Mucosa of descending colon (tissue), 3 donors: ENCODE data around the gene MAPRE3. TPM values are rescaled to one million over a fixed set of nuclear protein-coding genes. Genes with fewer than 3 reads are reported as not detected.

Experiments used
- ATAC-seq: fragments of 200-7000 bp; cut with Tn5 transposase; one replicate; pipeline ENCODE4 v1.9.1; 2020; ENCODE audit warnings: mild to moderate bottlenecking, moderate library complexity
- DNase-seq, 3 donors: peaks; one replicate each; pipeline ENCODE4 v3.0.0-alpha.2; 2020
- H3K36me3 ChIP-seq: fragments of 200-600 bp; one replicate; pipeline ENCODE4 v1.8.0; 2021; ENCODE audit warnings: low read depth, mild to moderate bottlenecking
- H3K4me1 ChIP-seq: fragments of 200-600 bp; one replicate; pipeline ENCODE4 v1.8.0; 2021; ENCODE audit warnings: low read depth, mild to moderate bottlenecking
- H3K4me3 ChIP-seq: fragments of 200-600 bp; one replicate; pipeline ENCODE4 v1.8.0; 2021; ENCODE audit warnings: mild to moderate bottlenecking
- H3K9me3 ChIP-seq: fragments of 200-600 bp; one replicate; pipeline ENCODE4 v1.8.0; 2021; ENCODE audit warnings: mild to moderate bottlenecking
- CTCF ChIP-seq: fragments of 200-600 bp; IDR thresholded peaks from one replicate; pipeline ENCODE4 v1.8.0; 2022; ENCODE audit warnings: antibody characterized with exemption, mild to moderate bottlenecking
- intact Hi-C, 2 donors: fragments of 100-400 bp; cut with DNase I in 1 of 2; cut with micrococcal nuclease in 1 of 2; formaldehyde crosslinking; loops; one replicate each; pipeline versions ENCODE4 v1.11.0 to v1.11.1; 2022; cut with DNase I, micrococcal nuclease
- total RNA-seq, 3 donors: library from RNA; stranded (reverse); fragmentation: NEBNext Ultra II Directional in 2 of 3; extraction: Animal tissue kit (Norgen Biotek cat#: 25700) in 2 of 3; gene quantifications; one replicate each; pipeline versions ENCODE4 v1.2.1 to v1.2.4, GENCODE V29; 2021 to 2023
- donor health status: DM: no; HTN: no; CAD: no; lungs with moderate emphysema.
- donor health status: DM: no; HTN: no; CAD: no.
- donor health status: DM: no; HTN: yes; CAD: no.

The MAPRE3 gene
- total RNA-seq, 3 donors from 2014 or later = 23.9 to 36.1 (median 35.6) TPM

DNA sequence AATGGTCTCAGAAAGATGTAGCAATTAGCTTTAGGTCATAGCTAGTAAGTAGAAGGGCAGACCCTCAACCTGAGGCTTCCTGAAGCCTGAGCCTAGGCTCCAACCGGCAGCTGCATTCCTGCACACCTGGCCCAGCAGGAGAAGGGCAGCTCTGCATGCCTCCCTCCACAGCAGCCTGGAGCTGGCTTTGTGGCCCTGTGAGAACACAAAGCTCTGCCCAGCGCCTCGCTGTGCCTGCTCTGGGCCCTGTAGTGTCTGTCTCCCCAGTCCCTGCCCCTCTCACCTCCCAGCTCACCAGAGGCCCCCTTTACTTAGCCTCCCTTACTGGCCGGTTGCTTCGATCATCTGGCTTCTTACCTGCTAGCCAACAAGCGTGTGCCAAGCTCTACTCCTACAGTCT, 69.0 kb downstream of the MAPRE3 start:
- Histone ChIP-seq H3K9me3 (no peaks in the 10 kb centered on the region), H3K4me3 (no peak overlapping the region), H3K36me3 (peaks cover 20% of the 10 kb centered on the region), H3K4me1 (peaks cover 24% of the 10 kb centered on the region)
- DNase-seq (no peak), ATAC-seq (no peak)
- intact Hi-C loops = loop anchor here in 1 of 2 donors (10.0 kb wide), 1 partner anchor 45 kb away; the partner anchor contains the start of gene KHK
- no peak for TF ChIP-seq CTCF

DNA sequence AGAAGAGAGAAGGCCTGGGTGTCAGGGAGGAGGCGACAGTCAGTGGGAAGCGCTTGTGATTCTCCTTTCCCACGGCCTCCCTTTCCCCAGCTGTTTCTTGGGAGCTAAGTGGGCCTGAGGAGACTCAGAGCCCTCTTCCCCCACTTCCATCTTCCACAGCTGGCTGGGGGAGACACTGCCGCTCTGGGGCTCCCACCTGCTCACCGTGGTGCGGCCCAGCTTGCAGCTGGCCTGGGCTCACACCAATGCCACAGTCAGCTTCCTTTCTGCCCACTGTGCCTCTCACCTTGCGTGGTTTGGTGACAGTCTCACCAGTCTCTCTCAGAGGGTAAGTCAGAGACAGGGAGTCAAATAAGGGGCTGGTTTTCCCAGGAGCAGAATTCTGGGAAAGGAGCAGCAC, 69.4 kb downstream of the MAPRE3 start:
- intact Hi-C loops = loop anchor here in 1 of 2 donors (10.0 kb wide), 1 partner anchor 45 kb away; the partner anchor contains the start of gene KHK
- ATAC-seq (no peak), DNase-seq (no peak)
- Histone ChIP-seq H3K4me3 (no peak overlapping the region), H3K4me1 (peaks cover 19% of the 10 kb centered on the region), H3K9me3 (no peaks in the 10 kb centered on the region), H3K36me3 (peaks cover 20% of the 10 kb centered on the region)
- no peak for TF ChIP-seq CTCF

GRCh38 chr2:27040282-27040681, 69.8 kb downstream of the MAPRE3 start:
- no peak for ATAC-seq
- Histone ChIP-seq H3K4me3 (no peak overlapping the region), H3K4me1 (peaks cover 18% of the 10 kb centered on the region), H3K36me3 (peaks cover 20% of the 10 kb centered on the region), H3K9me3 (no peaks in the 10 kb centered on the region)
- intact Hi-C loops = no loop called here
- no peak for DNase-seq
- no peak for TF ChIP-seq CTCF

DNA sequence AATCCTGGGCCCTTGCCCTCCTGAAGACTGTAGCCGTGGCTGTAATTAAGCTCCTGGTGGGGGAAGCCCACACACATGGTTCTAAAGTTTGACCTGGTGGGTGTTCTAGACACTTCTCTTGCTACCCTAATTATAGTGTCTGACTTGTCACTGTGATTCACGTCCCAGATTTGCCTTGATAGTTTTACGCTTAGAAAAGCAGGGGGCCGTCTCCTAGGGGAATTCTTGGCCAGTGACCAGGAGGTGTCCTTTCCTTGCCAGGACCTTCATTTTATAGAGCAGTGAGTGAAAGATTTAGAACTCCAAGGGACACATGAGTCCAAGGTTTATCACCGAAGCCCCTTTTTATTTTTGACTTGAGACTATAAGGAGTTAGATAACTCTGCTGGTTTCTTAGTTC, 71.3 kb downstream of the MAPRE3 start:
- TF ChIP-seq CTCF = no peak
- intact Hi-C loops = no loop called here
- Histone ChIP-seq H3K36me3 (peaks cover 20% of the 10 kb centered on the region), H3K4me3 (no peak overlapping the region), H3K4me1 (peaks cover 18% of the 10 kb centered on the region), H3K9me3 (no peaks in the 10 kb centered on the region)
- ATAC-seq (no peak), DNase-seq (no peak)

- Histone ChIP-seq H3K4me3 (no peak overlapping the region), H3K9me3 (no peaks in the 10 kb centered on the region), H3K36me3 (peaks cover 20% of the 10 kb centered on the region), H3K4me1 (peaks cover 18% of the 10 kb centered on the region)
- intact Hi-C loops = no loop called here
- DNase-seq (no peak), ATAC-seq (peak; percentile 27)
- no peak for TF ChIP-seq CTCF
These were observed 71.8 kb downstream of the MAPRE3 start for GRCh38 chr2:27042159-27042661.
